D721Med (cell line): Measurements from ENCODE around the gene SLC6A1.

Experiments used
- DNase-seq: peaks from one replicate; pipeline ENCODE4 v3.0.0; 2011; ENCODE audit warnings: low spot score; ENCODE audit not compliant: insufficient read length
- FAIRE-seq: peaks from 2 replicates; lab custom pipeline; 2011; peaks lifted over from hg19 to GRCh38; lab: Jason Lieb, UNC
- CTCF ChIP-seq: IDR thresholded peaks from 2 replicates; pipeline ENCODE4 v1.5.1; 2012; ENCODE audit warnings: mild to moderate bottlenecking, control low read depth; ENCODE audit not compliant: insufficient read depth; ENCODE audit errors: missing control alignments

SLC6A1 gene

GRCh38 chr3:10956986-10957385 is 35.6 kb upstream of the SLC6A1 start:
- DNase-seq (no peak), FAIRE-seq (no peak)
- TF ChIP-seq CTCF: no peak

GRCh38 chr3:10957976-10958749 is 34.4 kb upstream of the SLC6A1 start:
- FAIRE-seq (no peak), DNase-seq (no peak)
- TF ChIP-seq CTCF: no peak

GRCh38 chr3:10960255-10960654 is 32.3 kb upstream of the SLC6A1 start:
- TF ChIP-seq CTCF: no peak
- no peak for FAIRE-seq

GRCh38 chr3:10961921-10962320 is 30.6 kb upstream of the SLC6A1 start:
- FAIRE-seq (no peak), DNase-seq (no peak)
- no peak for TF ChIP-seq CTCF

More at GRCh38 chr3:10960255-10960654, 32.3 kb upstream of the SLC6A1 start:
- no peak for DNase-seq

GRCh38 chr3:10962481-10963036 is 30.0 kb upstream of the SLC6A1 start:
- no peak for DNase-seq
- TF ChIP-seq CTCF: no peak
- FAIRE-seq: no peak

- FAIRE-seq (no peak), DNase-seq (no peak)
- no peak for TF ChIP-seq CTCF
These were observed 27.9 kb upstream of the SLC6A1 start for GRCh38 chr3:10964537-10965167.
